Measurements from ENCODE around the gene OR2A5.

OR2A5 gene

GRCh38 chr7:144069953-144070352 lies 21.2 kb downstream of the OR2A5 start:
- Histone ChIP-seq H3K27ac (ENCODE audit: low read depth, low read length) (no peak overlapping the region), H4K20me1 (ENCODE audit: low read depth, low read length) (no peaks in the 10 kb centered on the region), H3K4me3 (ENCODE audit: insufficient read depth, low read length, poor library complexity, severe bottlenecking) (no peak overlapping the region), H3K4me2 (ENCODE audit: low read depth, low read length, poor library complexity, severe bottlenecking) (no peak overlapping the region), H3K27me3 (ENCODE audit: low read length) (no peaks in the 10 kb centered on the region), H3F3A (ENCODE audit: insufficient read depth) (no peaks in the 10 kb centered on the region), H2AFZ (ENCODE audit: low read depth, low read length, severe bottlenecking) (no peak overlapping the region), H3K9ac (ENCODE audit: low read length) (no peak overlapping the region), H3K36me3 (ENCODE audit: low read length) (no peaks in the 10 kb centered on the region), H3K9me3 (ENCODE audit: insufficient read depth, low read length) (no peaks in the 10 kb centered on the region), H3K9me2 (replicated peaks; ENCODE audit: insufficient read depth, low read length) (no peaks in the 10 kb centered on the region), H3K79me2 (ENCODE audit: insufficient read depth, low read length) (no peaks in the 10 kb centered on the region)
- TF ChIP-seq EZH2phosphoT487 (conservative IDR thresholded peaks at IDR 0.05; ENCODE audit: low read length) = no peak
- TF ChIP-seq CTCF (IDR thresholded peaks at IDR 0.05; ENCODE audit: insufficient read depth, low read length, poor library complexity, severe bottlenecking) = no peak

DNA sequence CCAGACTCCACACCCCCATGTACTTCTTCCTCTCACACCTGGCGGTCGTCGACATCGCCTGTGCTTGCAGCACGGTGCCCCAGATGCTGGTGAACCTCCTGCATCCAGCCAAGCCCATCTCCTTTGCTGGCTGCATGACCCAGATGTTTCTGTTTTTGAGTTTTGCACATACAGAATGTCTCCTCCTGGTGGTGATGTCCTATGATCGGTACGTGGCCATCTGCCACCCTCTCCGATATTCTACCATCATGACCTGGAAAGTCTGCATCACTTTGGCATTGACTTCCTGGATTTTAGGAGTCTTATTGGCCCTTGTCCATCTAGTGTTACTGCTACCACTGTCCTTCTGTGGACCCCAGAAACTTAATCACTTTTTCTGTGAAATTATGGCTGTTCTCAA lies 25.6 kb downstream of the OR2A5 start:
- H3K4me2 ChIP-seq (ENCODE audit: low read depth, low read length, poor library complexity, severe bottlenecking) = no peak overlapping the region
- no peaks in the 10 kb centered on the region for H3K79me2 ChIP-seq (ENCODE audit: insufficient read depth, low read length)
- H3K27ac ChIP-seq (ENCODE audit: low read depth, low read length) = no peak overlapping the region
- no peak overlapping the region for H3K9ac ChIP-seq (ENCODE audit: low read length)
- no peak overlapping the region for H2AFZ ChIP-seq (ENCODE audit: low read depth, low read length, severe bottlenecking)
- no peaks in the 10 kb centered on the region for H3F3A ChIP-seq (ENCODE audit: insufficient read depth)
- H3K9me3 ChIP-seq (ENCODE audit: insufficient read depth, low read length) = no peaks in the 10 kb centered on the region
- H3K4me3 ChIP-seq (ENCODE audit: insufficient read depth, low read length, poor library complexity, severe bottlenecking) = no peak overlapping the region
- H3K36me3 ChIP-seq (ENCODE audit: low read length) = no peaks in the 10 kb centered on the region
- H3K9me2 ChIP-seq (replicated peaks; ENCODE audit: insufficient read depth, low read length) = no peaks in the 10 kb centered on the region
- TF ChIP-seq EZH2phosphoT487 (conservative IDR thresholded peaks at IDR 0.05; ENCODE audit: low read length) = no peak
- TF ChIP-seq CTCF (IDR thresholded peaks at IDR 0.05; ENCODE audit: insufficient read depth, low read length, poor library complexity, severe bottlenecking) = no peak
- no peaks in the 10 kb centered on the region for H3K27me3 ChIP-seq (ENCODE audit: low read length)
- H4K20me1 ChIP-seq (ENCODE audit: low read depth, low read length) = no peaks in the 10 kb centered on the region

DNA sequence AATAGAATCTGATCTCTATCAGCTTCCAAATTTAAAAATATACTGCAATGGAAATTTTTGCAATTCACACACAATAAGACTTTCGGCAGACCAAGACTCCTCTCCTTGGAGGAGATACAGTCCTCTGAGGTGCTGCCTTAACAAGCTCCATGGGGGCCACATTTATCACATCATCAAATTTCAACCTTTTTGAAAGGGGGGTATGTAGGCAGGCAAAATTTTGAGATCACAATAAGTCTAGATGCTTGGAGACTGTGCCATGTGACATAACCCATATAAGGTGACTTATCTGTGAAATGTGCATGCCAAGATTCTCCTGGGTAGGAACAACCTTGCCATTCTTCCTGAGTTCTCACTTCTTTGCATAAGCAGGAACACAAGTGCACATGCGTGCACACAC lies 37.2 kb downstream of the OR2A5 start, which contains the start of gene OR2A12:
Gene OR2A12 (plus strand): TSS at position 301 of the 400 bp plus-strand sequence. CDS start 8,830 bp downstream, outside the sequence.
- TF ChIP-seq CTCF (IDR thresholded peaks at IDR 0.05; ENCODE audit: insufficient read depth, low read length, poor library complexity, severe bottlenecking) = no peak
- no peak for TF ChIP-seq EZH2phosphoT487 (conservative IDR thresholded peaks at IDR 0.05; ENCODE audit: low read length)
- Histone ChIP-seq H3K79me2 (ENCODE audit: insufficient read depth, low read length) (no peaks in the 10 kb centered on the region), H3K9me2 (replicated peaks; ENCODE audit: insufficient read depth, low read length) (no peaks in the 10 kb centered on the region), H3K4me2 (ENCODE audit: low read depth, low read length, poor library complexity, severe bottlenecking) (no peak within 1 kb of the TSS), H3K27ac (ENCODE audit: low read depth, low read length) (no peak within 1 kb of the TSS), H2AFZ (ENCODE audit: low read depth, low read length, severe bottlenecking) (no peak within 1 kb of the TSS), H3K4me3 (ENCODE audit: insufficient read depth, low read length, poor library complexity, severe bottlenecking) (no peak within 1 kb of the TSS), H4K20me1 (ENCODE audit: low read depth, low read length) (no peaks in the 10 kb centered on the region), H3K36me3 (ENCODE audit: low read length) (no peaks in the 10 kb centered on the region), H3K27me3 (ENCODE audit: low read length) (no peaks in the 10 kb centered on the region), H3K9me3 (ENCODE audit: insufficient read depth, low read length) (0 out of 2 replicates have a peak, but pooled peaks cover 4% of the 10 kb centered on the region), H3K9ac (ENCODE audit: low read length) (no peak within 1 kb of the TSS), H3F3A (ENCODE audit: insufficient read depth) (no peaks in the 10 kb centered on the region)
